Endothelial cell of umbilical vein (primary cell): ENCODE data around the gene NOL8. TPM values are rescaled to one million over a fixed set of nuclear protein-coding genes. Genes with fewer than 3 reads are reported as not detected.
A peak's percentile ranks its signal among the peaks of the same experiment; 100 is the strongest.

Experiments
- BruUV-seq: library from RNA; stranded (reverse); fragments of 400-500 nt; replicated peaks from 2 replicates; lab custom pipeline; 2021; lab: Mats Ljungman, UMichigan
- CTCF ChIA-PET: fragments of 300-600, 350-600 bp; sonication (Branson Sonifier 250); formaldehyde crosslinking; loops from one replicate; lab custom pipeline; 2021; ENCODE audit warnings: antibody characterized with exemption, inconsistent platforms; lab: Charles Lee
- POLR2A ChIA-PET: fragments of 300-600, 350-600 bp; sonication (Branson Sonifier 250); formaldehyde crosslinking; loops from one replicate; lab custom pipeline; 2021; ENCODE audit warnings: antibody characterized with exemption, inconsistent platforms; lab: Charles Lee
- DNase-seq: peaks from one replicate; pipeline ENCODE4 v3.0.0-alpha.2; 2011; ENCODE audit warnings: low read depth, low spot score
- FAIRE-seq: peaks from 2 replicates; lab custom pipeline; 2011; peaks lifted over from hg19 to GRCh38; lab: Jason Lieb, UNC
- H2AFZ ChIP-seq: 2 replicates; pipeline ENCODE4 v1.6.0; 2012; ENCODE audit warnings: low read depth, low read length, control low read depth, inconsistent platforms
- H3K27ac ChIP-seq: 2 replicates; pipeline ENCODE4 v1.5.1; 2011; ENCODE audit warnings: low read depth, mild to moderate bottlenecking, control low read depth, low read length, moderate library complexity; ENCODE audit not compliant: insufficient read depth
- H3K27me3 ChIP-seq, 2 experiments: 2 replicates each; pipeline versions ENCODE4 v1.6.0 to v1.6.1; 2011; ENCODE audit warnings: low read length in 2 of 2, mixed read lengths in 1 of 2; ENCODE audit not compliant: control insufficient read depth in 2 of 2, insufficient read depth in 2 of 2
- H3K36me3 ChIP-seq, 2 experiments: 2 replicates in 1 of 2; 3 replicates in 1 of 2; pipeline ENCODE4 v1.5.1; 2011; ENCODE audit warnings: low read length in 2 of 2, mild to moderate bottlenecking in 1 of 2, moderate library complexity in 1 of 2; ENCODE audit not compliant: control insufficient read depth in 2 of 2, insufficient read depth in 2 of 2; ENCODE audit errors: extremely low read depth in 1 of 2
- H3K4me1 ChIP-seq: 3 replicates; pipeline ENCODE4 v1.5.1; 2011; ENCODE audit warnings: mild to moderate bottlenecking, low read length; ENCODE audit not compliant: control insufficient read depth, insufficient read depth; ENCODE audit errors: extremely low read depth
- H3K4me2 ChIP-seq: 2 replicates; pipeline ENCODE4 v1.6.1; 2011; ENCODE audit warnings: low read length, control low read depth, mixed read lengths; ENCODE audit not compliant: insufficient read depth
- H3K4me3 ChIP-seq, 3 experiments: fragments of 200-600 bp in 1 of 3; sonication (generic), shearing (Covaris generic) in 1 of 3; replicated peaks in 1 of 3; 2 replicates each; pipeline ENCODE4 v1.5.1; 2011 to 2016; ENCODE audit warnings: control low read depth in 3 of 3, low read length in 3 of 3, mild to moderate bottlenecking in 2 of 3, inconsistent platforms in 1 of 3, low read depth in 1 of 3, moderate library complexity in 1 of 3; ENCODE audit not compliant: insufficient read depth in 1 of 3
- H3K79me2 ChIP-seq: 2 replicates; pipeline ENCODE4 v1.6.0; 2012; ENCODE audit warnings: low read length, inconsistent platforms; ENCODE audit not compliant: control insufficient read depth, insufficient read depth
- H3K9ac ChIP-seq: replicated peaks from 2 replicates; pipeline ENCODE3; 2011; ENCODE audit warnings: low read length, control low read depth; ENCODE audit not compliant: insufficient read depth; ENCODE audit errors: extremely low read depth
- H3K9me1 ChIP-seq: replicated peaks from 3 replicates; pipeline ENCODE4 v1.6.0; 2011; ENCODE audit warnings: mild to moderate bottlenecking, low read length; ENCODE audit not compliant: control insufficient read depth, insufficient read depth; ENCODE audit errors: extremely low read depth
- H3K9me3 ChIP-seq: replicated peaks from 2 replicates; pipeline ENCODE4 v1.5.1; 2012; ENCODE audit warnings: low read length, inconsistent platforms; ENCODE audit not compliant: control insufficient read depth, insufficient read depth
- H4K20me1 ChIP-seq: replicated peaks from 2 replicates; pipeline ENCODE3; 2011; ENCODE audit warnings: mild to moderate bottlenecking, low read length; ENCODE audit not compliant: control insufficient read depth, insufficient read depth; ENCODE audit errors: extremely low read depth
- EZH2 ChIP-seq: IDR thresholded peaks from 2 replicates; pipeline ENCODE4 v1.6.1; 2012; ENCODE audit warnings: borderline replicate concordance, low read depth, mild to moderate bottlenecking, moderate library complexity, low read length, inconsistent platforms; ENCODE audit not compliant: severe bottlenecking
- FOS ChIP-seq: IDR thresholded peaks from 2 replicates; pipeline ENCODE4 v1.6.1; 2011; ENCODE audit warnings: mild to moderate bottlenecking, low read length, moderate library complexity, borderline replicate concordance; ENCODE audit not compliant: insufficient read depth
- GATA2 ChIP-seq: IDR thresholded peaks from 2 replicates; pipeline ENCODE4 v1.7.0; 2011; ENCODE audit warnings: low read depth, mild to moderate bottlenecking, moderate library complexity, mixed read lengths, low read length; ENCODE audit not compliant: insufficient read length, insufficient read depth
- MYC ChIP-seq: IDR thresholded peaks from one replicate; pipeline ENCODE4 v1.6.1; 2011; ENCODE audit warnings: mild to moderate bottlenecking, low read depth, low read length
- POLR2A ChIP-seq: IDR thresholded peaks from 2 replicates; pipeline ENCODE4 v1.6.1; 2012; ENCODE audit warnings: low read depth, mild to moderate bottlenecking, control low read depth, low read length
- POLR2AphosphoS5 ChIP-seq: IDR thresholded peaks from 2 replicates; pipeline ENCODE4 v1.6.1; 2012; ENCODE audit warnings: low read depth, mild to moderate bottlenecking, control low read depth, low read length, moderate library complexity; ENCODE audit not compliant: insufficient read depth
- dilution Hi-C: fragments of 300-500 bp; cut with MboI; formaldehyde crosslinking; loops from one replicate; pipeline ENCODE4 v1.15.0; 2019; ENCODE audit warnings: low sequenced_read_pairs; ENCODE audit not compliant: extremely low pct_ligation_motif_present
- intact Hi-C: fragments of 100-400 bp; cut with micrococcal nuclease; formaldehyde crosslinking; loops from one replicate; pipeline ENCODE4 v1.10.0; 2022
- polyA plus RNA-seq, 4 experiments: library from polyadenylated mRNA; depleted of rRNA in 3 of 4; stranded (reverse) in 3 of 4; unstranded in 1 of 4; fragments of >200 nt; gene quantifications; 2 replicates each; pipeline versions ENCODE4 v1.2.1 to v1.2.3, GENCODE V29; 2011 to 2012; ENCODE audit warnings: missing spikeins in 1 of 4
- total RNA-seq: library from RNA; stranded (reverse); gene quantifications from 2 replicates; pipeline ENCODE4 v1.2.3, GENCODE V29; 2021
- TF ChIP-seq, protein P1 (sequence below): IDR thresholded peaks from 2 replicates; pipeline ENCODE4 v1.6.1; 2011; ENCODE audit not compliant: insufficient read depth, insufficient read length
- TF ChIP-seq, protein P2 (sequence below), 2 donors: IDR thresholded peaks; 1 replicate in 1 of 2; 2 replicates in 1 of 2; pipeline ENCODE4 v1.5.1; 2011; ENCODE audit warnings: low read length in 2 of 2, mild to moderate bottlenecking in 2 of 2, moderate library complexity in 2 of 2, control low read depth in 1 of 2, inconsistent platforms in 1 of 2, low read depth in 1 of 2; ENCODE audit not compliant: insufficient read depth in 1 of 2; ENCODE audit errors: extremely low read depth in 1 of 2

The NOL8 gene
- total and polyA plus RNA-seq, 2 donors (not counting 3 experiments of a cell fraction or from before 2014, with no cell fraction given) = 5.6 to 41.6 TPM

DNA sequence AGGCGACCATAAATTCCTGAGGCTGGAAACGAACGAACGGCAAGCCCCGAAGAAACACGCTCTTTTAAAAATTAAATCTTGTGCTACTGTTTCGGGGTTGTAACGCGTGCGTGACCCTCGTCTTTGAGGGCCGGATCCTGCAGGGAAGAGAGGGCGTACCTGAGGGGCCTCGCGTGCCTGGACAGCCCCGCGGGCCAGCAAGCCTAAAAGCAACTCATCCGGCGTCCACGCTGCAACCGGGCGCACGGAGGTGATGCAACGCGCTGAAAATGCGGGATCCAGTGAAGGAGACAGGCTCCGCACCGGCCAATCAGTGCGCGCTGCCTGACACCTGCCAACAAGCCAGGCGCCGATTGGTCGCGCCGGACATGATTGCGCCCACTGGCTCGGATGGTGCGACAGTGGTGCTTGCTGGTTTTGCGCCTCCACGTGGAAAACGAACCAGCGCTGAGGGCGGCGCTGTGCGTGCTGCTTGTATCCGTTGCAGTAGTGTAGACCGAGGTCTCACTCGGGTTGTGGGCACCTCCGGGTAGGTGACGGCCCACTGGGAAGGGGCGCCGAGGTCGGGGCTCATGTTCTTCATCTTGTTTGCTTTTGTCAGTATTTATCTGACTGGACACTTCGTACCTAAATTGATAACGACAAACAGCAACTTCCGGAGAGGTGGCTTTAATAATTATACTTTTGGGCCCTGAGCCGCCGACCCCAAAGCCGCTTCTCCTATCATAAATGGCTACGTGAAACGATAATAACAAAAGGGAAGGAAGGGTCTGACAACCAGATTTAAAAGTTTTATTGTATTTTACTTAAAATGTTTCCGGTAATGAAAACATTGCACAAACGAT is 31.5 kb downstream of the NOL8 start, which contains the start of gene IARS1:
Gene IARS1, minus strand, starts transcription at position 246 of the 845 bp plus-strand sequence. CDS start 4,278 bp downstream, outside the sequence.
- Histone ChIP-seq H3K36me3 (peaks cover 3% of the 10 kb centered on the region in 2 experiments), H3K9me3 (no peaks in the 10 kb centered on the region), H3K4me3 (peak within 1 kb of the TSS; percentile 76 to 98 (median 78)), H3K4me1 (peaks cover 23% of the 10 kb centered on the region), H3K27ac (peak within 1 kb of the TSS; percentile 64), H3K9ac (peak within 1 kb of the TSS; percentile 92), H3K27me3 (no peaks in the 10 kb centered on the region), H4K20me1 (no peaks in the 10 kb centered on the region), H3K9me1 (no peaks in the 10 kb centered on the region), H3K4me2 (peak within 1 kb of the TSS; percentile 97), H3K79me2 (peaks cover 47% of the 10 kb centered on the region), H2AFZ (peak within 1 kb of the TSS; percentile 69)
- DNase-seq (peak; percentile 99), FAIRE-seq (peak; percentile 96)
- intact Hi-C loops (loop anchor here (1.0 to 10.0 kb wide), 5 partner anchors 32 to 411 kb away; partner anchors contain the start of genes CENPP and NOL8), dilution Hi-C loops (no loop called here)
- POLR2A ChIA-PET = no interaction called here
- CTCF ChIA-PET = no interaction called here
- TF ChIP-seq FOS = peak; percentile 9
- TF ChIP-seq POLR2AphosphoS5 = peak; percentile 93
- TF ChIP-seq, protein P1, sequence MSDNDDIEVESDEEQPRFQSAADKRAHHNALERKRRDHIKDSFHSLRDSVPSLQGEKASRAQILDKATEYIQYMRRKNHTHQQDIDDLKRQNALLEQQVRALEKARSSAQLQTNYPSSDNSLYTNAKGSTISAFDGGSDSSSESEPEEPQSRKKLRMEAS = peak; percentile 95
- TF ChIP-seq GATA2 = no peak
- no peak for TF ChIP-seq EZH2
- TF ChIP-seq MYC = peak; percentile 87
- peak; percentile 97 for TF ChIP-seq POLR2A
- TF ChIP-seq, protein P2, sequence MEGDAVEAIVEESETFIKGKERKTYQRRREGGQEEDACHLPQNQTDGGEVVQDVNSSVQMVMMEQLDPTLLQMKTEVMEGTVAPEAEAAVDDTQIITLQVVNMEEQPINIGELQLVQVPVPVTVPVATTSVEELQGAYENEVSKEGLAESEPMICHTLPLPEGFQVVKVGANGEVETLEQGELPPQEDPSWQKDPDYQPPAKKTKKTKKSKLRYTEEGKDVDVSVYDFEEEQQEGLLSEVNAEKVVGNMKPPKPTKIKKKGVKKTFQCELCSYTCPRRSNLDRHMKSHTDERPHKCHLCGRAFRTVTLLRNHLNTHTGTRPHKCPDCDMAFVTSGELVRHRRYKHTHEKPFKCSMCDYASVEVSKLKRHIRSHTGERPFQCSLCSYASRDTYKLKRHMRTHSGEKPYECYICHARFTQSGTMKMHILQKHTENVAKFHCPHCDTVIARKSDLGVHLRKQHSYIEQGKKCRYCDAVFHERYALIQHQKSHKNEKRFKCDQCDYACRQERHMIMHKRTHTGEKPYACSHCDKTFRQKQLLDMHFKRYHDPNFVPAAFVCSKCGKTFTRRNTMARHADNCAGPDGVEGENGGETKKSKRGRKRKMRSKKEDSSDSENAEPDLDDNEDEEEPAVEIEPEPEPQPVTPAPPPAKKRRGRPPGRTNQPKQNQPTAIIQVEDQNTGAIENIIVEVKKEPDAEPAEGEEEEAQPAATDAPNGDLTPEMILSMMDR (IDR thresholded peaks at IDR 0.05; ENCODE audit: extremely low read depth in 1 of 2, insufficient read depth in 1 of 2, low read depth in 1 of 2, low read length in 2 of 2) = peak in 1 of 2 donors; percentile 40
- TSS peak; percentile 89 for BruUV-seq
